Type B pancreatic cell (in vitro differentiated cells): ENCODE results near the gene ERC1. TPM values are rescaled to one million over a fixed set of nuclear protein-coding genes. Genes with fewer than 3 reads are reported as not detected.

Experiments used
- DNase-seq: peaks from one replicate; pipeline ENCODE4 v3.0.0; 2021; ENCODE audit warnings: mixed read lengths; ENCODE audit not compliant: unreplicated experiment; ENCODE audit errors: extremely low spot score
- H3K27ac Mint-ChIP-seq: 2 replicates; pipeline ENCODE4 v1.8.0; 2021; ENCODE audit warnings: mild to moderate bottlenecking, mixed read lengths
- H3K27me3 Mint-ChIP-seq: 2 replicates; pipeline ENCODE4 v1.8.0; 2021; ENCODE audit warnings: mixed read lengths
- H3K36me3 Mint-ChIP-seq: 2 replicates; pipeline ENCODE4 v1.8.0; 2021; ENCODE audit warnings: mixed read lengths
- H3K4me1 Mint-ChIP-seq: one replicate; pipeline ENCODE4 v1.8.0; 2021; ENCODE audit warnings: mixed read lengths; ENCODE audit not compliant: unreplicated experiment
- H3K4me3 Mint-ChIP-seq: 2 replicates; pipeline ENCODE4 v1.8.0; 2021; ENCODE audit warnings: mild to moderate bottlenecking, mixed read lengths
- H3K9me3 Mint-ChIP-seq: 2 replicates; pipeline ENCODE4 v1.8.0; 2021; ENCODE audit warnings: mixed read lengths
- CTCF ChIP-seq: fragments of 200-600 bp; sonication (generic); conservative IDR thresholded peaks from 2 replicates; pipeline ENCODE4 v1.5.0; 2021; ENCODE audit warnings: antibody characterized with exemption, mild to moderate bottlenecking
- total RNA-seq: library from RNA; stranded (reverse); gene quantifications from 2 replicates; pipeline ENCODE4 v1.2.1, GENCODE V29; 2021; ENCODE audit warnings: low replicate concordance

Gene ERC1
- total RNA-seq, 1 donor from 2014 or later, result 62.8 TPM

DNA sequence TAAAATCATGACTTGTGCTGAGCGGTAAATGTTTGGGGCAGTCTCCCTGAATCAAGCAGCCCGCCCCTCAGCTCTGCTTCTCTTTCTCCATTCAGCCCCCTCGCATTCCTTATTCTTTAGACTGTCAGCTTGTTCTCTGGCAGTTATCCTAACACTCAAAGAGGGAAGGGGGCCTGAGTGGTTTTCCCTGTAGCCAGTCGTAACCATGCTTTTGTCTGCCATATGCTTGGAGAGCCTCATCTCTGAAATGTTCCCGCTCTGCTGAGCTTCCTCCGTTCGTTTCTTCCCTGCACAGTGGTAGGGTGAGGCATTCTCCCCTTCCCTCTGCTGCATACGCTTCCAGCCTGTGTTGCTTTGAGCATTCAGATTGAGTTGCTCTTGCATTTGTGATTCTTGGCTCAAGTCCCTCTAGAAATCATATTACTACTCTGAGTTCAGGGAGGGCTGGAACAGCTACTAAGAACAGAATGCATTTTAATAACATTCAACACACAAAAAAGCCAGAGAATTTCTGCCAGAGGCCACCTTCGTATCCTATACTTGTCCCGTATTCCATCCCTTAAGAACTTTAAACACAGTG, 483.6 kb downstream of the ERC1 start:
- DNase-seq, result peak; percentile 54
- H3K4me3 Mint-ChIP-seq, result no peak overlapping the region
- no peak overlapping the region for H3K27ac Mint-ChIP-seq
- H3K27me3 Mint-ChIP-seq, result no peaks in the 10 kb centered on the region
- H3K4me1 Mint-ChIP-seq, result peaks cover 4% of the 10 kb centered on the region
- no peaks in the 10 kb centered on the region for H3K9me3 Mint-ChIP-seq
- peaks cover 37% of the 10 kb centered on the region for H3K36me3 Mint-ChIP-seq
- TF ChIP-seq CTCF, result no peak

DNA sequence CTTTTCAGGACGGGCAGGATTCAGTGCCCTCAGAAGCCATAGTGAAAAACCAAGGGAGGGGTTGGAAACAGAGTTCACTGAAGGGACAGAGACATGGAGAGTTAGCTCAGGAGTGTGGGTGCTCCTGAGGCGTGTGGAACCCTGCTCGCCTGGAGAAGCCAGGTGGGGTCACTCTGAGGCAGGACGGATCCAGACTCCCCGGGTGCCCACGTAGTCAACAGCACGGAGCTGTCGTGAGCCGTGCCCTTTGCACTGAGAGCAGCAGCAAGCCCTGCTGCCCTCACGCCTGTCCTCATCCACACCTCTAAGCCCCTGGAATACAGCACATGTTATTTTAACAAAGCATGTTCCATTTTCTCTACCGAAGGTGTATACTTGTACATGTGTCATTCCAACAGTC, 488.6 kb downstream of the ERC1 start:
- Mint-ChIP-seq H3K9me3 (no peaks in the 10 kb centered on the region), H3K27me3 (no peaks in the 10 kb centered on the region), H3K27ac (no peak overlapping the region), H3K4me1 (no peaks in the 10 kb centered on the region), H3K4me3 (no peak overlapping the region), H3K36me3 (peaks cover 32% of the 10 kb centered on the region)
- TF ChIP-seq CTCF, result no peak
- DNase-seq, result no peak

GRCh38 chr12:1481326-1481725, 490.3 kb downstream of the ERC1 start:
- no peaks in the 10 kb centered on the region for H3K4me1 Mint-ChIP-seq
- H3K27ac Mint-ChIP-seq, result no peak overlapping the region
- peaks cover 40% of the 10 kb centered on the region for H3K36me3 Mint-ChIP-seq
- no peak for DNase-seq
- no peak overlapping the region for H3K4me3 Mint-ChIP-seq
- TF ChIP-seq CTCF, result no peak
- H3K9me3 Mint-ChIP-seq, result no peaks in the 10 kb centered on the region
- no peaks in the 10 kb centered on the region for H3K27me3 Mint-ChIP-seq

DNA sequence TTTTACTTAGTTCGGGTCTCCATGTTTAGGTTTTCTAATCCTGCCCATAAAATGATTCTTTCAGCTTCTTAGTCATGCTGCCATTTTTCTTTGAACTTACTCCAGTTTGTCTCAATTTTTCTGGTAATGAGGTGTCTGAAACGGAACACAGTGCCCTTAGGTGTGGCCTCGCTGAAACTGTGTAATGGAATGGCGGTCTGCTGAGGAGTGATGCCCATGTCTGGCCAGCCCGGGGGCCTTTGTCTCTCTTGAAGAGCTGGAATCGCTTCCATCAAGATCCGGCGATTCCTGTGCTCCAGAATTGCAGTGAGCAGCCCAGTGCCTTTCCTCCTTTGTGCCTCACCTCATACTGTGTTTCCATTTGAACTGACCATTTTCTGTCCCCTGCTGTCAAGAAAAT, 490.9 kb downstream of the ERC1 start:
- Mint-ChIP-seq H3K27me3 (no peaks in the 10 kb centered on the region), H3K4me1 (no peaks in the 10 kb centered on the region), H3K27ac (no peak overlapping the region), H3K9me3 (no peaks in the 10 kb centered on the region), H3K36me3 (peaks cover 39% of the 10 kb centered on the region), H3K4me3 (no peak overlapping the region)
- no peak for DNase-seq
- no peak for TF ChIP-seq CTCF

DNA sequence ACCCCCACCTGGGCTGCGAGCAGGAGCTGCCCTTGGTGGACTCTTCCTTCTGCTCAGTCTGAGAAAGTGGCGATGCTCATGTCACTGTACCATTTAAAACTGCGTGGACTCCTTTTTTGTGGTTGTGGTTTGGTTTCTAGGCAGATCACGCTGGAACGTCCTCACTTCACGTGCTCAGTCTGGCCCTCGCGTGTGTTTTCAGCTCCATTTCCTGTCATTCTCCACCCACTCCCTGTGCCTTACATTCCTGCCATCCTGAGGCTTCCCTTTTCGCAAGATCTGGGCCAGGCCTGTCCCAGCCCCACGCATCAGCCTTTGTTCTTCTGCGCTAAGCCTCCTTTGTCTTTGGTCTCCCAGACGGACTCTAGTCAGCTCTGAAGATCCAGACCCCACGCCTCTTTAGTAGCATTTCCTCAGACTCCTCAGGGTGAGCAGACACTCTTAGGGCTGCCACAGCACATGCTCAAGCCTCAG, 497.9 kb downstream of the ERC1 start:
- Mint-ChIP-seq H3K36me3 (peaks cover 50% of the 10 kb centered on the region), H3K27ac (peak overlapping the region; percentile 20), H3K4me1 (peaks cover 6% of the 10 kb centered on the region), H3K4me3 (no peak overlapping the region), H3K27me3 (no peaks in the 10 kb centered on the region), H3K9me3 (no peaks in the 10 kb centered on the region)
- no peak for DNase-seq
- TF ChIP-seq CTCF, result no peak
